H1 (cell line): ENCODE data around the gene CSRNP3. TPM values are rescaled to one million over a fixed set of nuclear protein-coding genes. Genes with fewer than 3 reads are reported as not detected.

Experiments
- CTCF ChIA-PET: fragments of 300-600 bp; sonication (Branson Sonifier 250); formaldehyde crosslinking; loops from one replicate; lab custom pipeline; 2021; ENCODE audit not compliant: partially characterized antibody; lab: Charles Lee
- POLR2A ChIA-PET: fragments of 300-600 bp; sonication (Branson Sonifier 250); formaldehyde crosslinking; loops from one replicate; lab custom pipeline; 2021; ENCODE audit warnings: inconsistent platforms; ENCODE audit not compliant: partially characterized antibody; lab: Charles Lee
- DNase-seq, 2 experiments: peaks; one replicate each; pipeline versions ENCODE4 v3.0.0 to v3.0.0-alpha.2; 2010 to 2022; ENCODE audit warnings: low spot score in 2 of 2, low read depth in 1 of 2, mixed read lengths in 1 of 2
- FAIRE-seq: peaks from 2 replicates; lab custom pipeline; 2011; peaks lifted over from hg19 to GRCh38; lab: Jason Lieb, UNC
- H2AFZ ChIP-seq: 2 replicates; pipeline ENCODE4 v1.8.1; 2012; ENCODE audit warnings: low read length, inconsistent platforms
- H2AK5ac ChIP-seq: 2 replicates; pipeline ENCODE4 v1.6.1; 2013; ENCODE audit warnings: low read depth, low read length
- H2BK120ac ChIP-seq: replicated peaks from 2 replicates; pipeline ENCODE3; 2013; ENCODE audit warnings: low read depth, low read length, inconsistent platforms
- H2BK12ac ChIP-seq: 2 replicates; pipeline ENCODE4 v1.6.1; 2013; ENCODE audit warnings: low read depth, low read length
- H2BK15ac ChIP-seq: 2 replicates; pipeline ENCODE4 v1.6.1; 2013; ENCODE audit warnings: low read length
- H2BK20ac ChIP-seq: 2 replicates; pipeline ENCODE4 v1.6.1; 2013; ENCODE audit warnings: low read length
- H2BK5ac ChIP-seq: 2 replicates; pipeline ENCODE4 v1.6.1; 2013; ENCODE audit warnings: low read depth, low read length
- H3K14ac ChIP-seq: 2 replicates; pipeline ENCODE4 v1.6.1; 2013; ENCODE audit warnings: inconsistent platforms; ENCODE audit not compliant: insufficient read length
- H3K18ac ChIP-seq: 2 replicates; pipeline ENCODE4 v1.6.1; 2013; ENCODE audit warnings: low read length; ENCODE audit errors: extremely low read depth
- H3K23ac ChIP-seq: 2 replicates; pipeline ENCODE4 v1.6.1; 2013; ENCODE audit warnings: inconsistent platforms; ENCODE audit not compliant: insufficient read length
- H3K23me2 ChIP-seq: 2 replicates; pipeline ENCODE4 v1.6.1; 2013; ENCODE audit warnings: low read depth, low read length
- H3K27ac ChIP-seq: 2 replicates; pipeline ENCODE4 v1.6.1; 2011; ENCODE audit warnings: low read depth, low read length, inconsistent platforms
- H3K27me3 ChIP-seq, 4 experiments: replicated peaks in 1 of 4; 1 replicate in 1 of 4; 2 replicates in 3 of 4; pipeline versions ENCODE4 v1.6.1 to v1.8.1; 2011 to 2013; ENCODE audit warnings: low read length in 3 of 4, mild to moderate bottlenecking in 3 of 4, inconsistent platforms in 2 of 4, mixed read lengths in 2 of 4, moderate library complexity in 1 of 4; ENCODE audit not compliant: control insufficient read depth in 3 of 4, insufficient read depth in 3 of 4; ENCODE audit errors: extremely low read depth in 1 of 4
- H3K36me3 ChIP-seq, 4 experiments: 2 replicates each; pipeline versions ENCODE4 v1.6.1 to v1.8.1; 2011 to 2013; ENCODE audit warnings: mild to moderate bottlenecking in 4 of 4, low read length in 3 of 4, moderate library complexity in 2 of 4, control low read depth in 1 of 4, inconsistent platforms in 1 of 4; ENCODE audit not compliant: insufficient read depth in 4 of 4, control insufficient read depth in 2 of 4
- H3K4ac ChIP-seq: replicated peaks from 2 replicates; pipeline ENCODE3; 2013; ENCODE audit warnings: low read length, low read depth, mixed read lengths, inconsistent platforms; ENCODE audit not compliant: insufficient read length
- H3K4me1 ChIP-seq, 4 experiments: replicated peaks in 1 of 4; 1 replicate in 1 of 4; 2 replicates in 3 of 4; pipeline versions ENCODE4 v1.6.1 to v1.8.1; 2011 to 2013; ENCODE audit warnings: low read length in 3 of 4, inconsistent platforms in 2 of 4, mixed read lengths in 1 of 4; ENCODE audit not compliant: insufficient read depth in 4 of 4, control insufficient read depth in 3 of 4
- H3K4me2 ChIP-seq, 2 experiments: 2 replicates each; pipeline versions ENCODE4 v1.6.1 to v1.8.1; 2011 to 2013; ENCODE audit warnings: low read depth in 2 of 2, low read length in 2 of 2, control low read depth in 1 of 2, inconsistent platforms in 1 of 2, mild to moderate bottlenecking in 1 of 2; ENCODE audit not compliant: insufficient read depth in 1 of 2
- H3K4me3 ChIP-seq, 4 experiments: fragments of 200-600, 300-600 bp in 1 of 4; sonication (generic), shearing (Covaris generic), sonication (Bioruptor Twin) in 1 of 4; 2 replicates each; pipeline versions ENCODE4 v1.5.1 to v1.8.1; 2011 to 2016; ENCODE audit warnings: low read length in 4 of 4, low read depth in 3 of 4, control low read depth in 2 of 4, inconsistent platforms in 2 of 4, mild to moderate bottlenecking in 2 of 4, mixed read lengths in 1 of 4, moderate library complexity in 1 of 4; ENCODE audit not compliant: insufficient read depth in 2 of 4; ENCODE audit errors: extremely low read depth in 1 of 4
- H3K56ac ChIP-seq: replicated peaks from 2 replicates; pipeline ENCODE3; 2013; ENCODE audit warnings: low read depth, mild to moderate bottlenecking, mixed read lengths, low read length, inconsistent platforms; ENCODE audit not compliant: insufficient read length
- H3K79me1 ChIP-seq: 2 replicates; pipeline ENCODE4 v1.6.1; 2013; ENCODE audit warnings: low read depth, low read length, control low read depth
- H3K79me2 ChIP-seq, 2 experiments: 2 replicates each; pipeline versions ENCODE4 v1.6.1 to v1.8.1; 2012 to 2013; ENCODE audit warnings: low read length in 2 of 2, mild to moderate bottlenecking in 2 of 2, inconsistent platforms in 1 of 2; ENCODE audit not compliant: insufficient read depth in 2 of 2, control insufficient read depth in 1 of 2
- H3K9ac ChIP-seq, 4 experiments: replicated peaks in 1 of 4; 1 replicate in 1 of 4; 2 replicates in 3 of 4; pipeline versions ENCODE4 v1.6.1 to v1.8.1; 2011 to 2013; ENCODE audit warnings: low read depth in 3 of 4, low read length in 3 of 4, control low read depth in 2 of 4, mild to moderate bottlenecking in 2 of 4, moderate library complexity in 2 of 4, inconsistent platforms in 1 of 4; ENCODE audit errors: extremely low read depth in 1 of 4
- H3K9me3 ChIP-seq, 2 experiments: 2 replicates each; pipeline versions ENCODE4 v1.6.1 to v1.8.1; 2012 to 2013; ENCODE audit warnings: mild to moderate bottlenecking in 2 of 2, moderate library complexity in 2 of 2, control low read depth in 1 of 2, inconsistent platforms in 1 of 2, low read depth in 1 of 2, low read length in 1 of 2, mixed read lengths in 1 of 2; ENCODE audit not compliant: insufficient read depth in 2 of 2
- H4K20me1 ChIP-seq, 2 experiments: replicated peaks in 1 of 2; 2 replicates each; pipeline versions ENCODE3 to v1.8.1; 2011 to 2013; ENCODE audit warnings: inconsistent platforms in 2 of 2, low read length in 2 of 2, mild to moderate bottlenecking in 1 of 2; ENCODE audit not compliant: insufficient read depth in 2 of 2, control insufficient read depth in 1 of 2
- H4K5ac ChIP-seq: 2 replicates; pipeline ENCODE4 v1.6.1; 2013; ENCODE audit warnings: low read length, low read depth, mixed read lengths, inconsistent platforms; ENCODE audit not compliant: insufficient read length
- H4K8ac ChIP-seq: 2 replicates; pipeline ENCODE4 v1.8.0; 2013; ENCODE audit warnings: mild to moderate bottlenecking, moderate library complexity, low read length, inconsistent platforms; ENCODE audit not compliant: insufficient read depth; ENCODE audit errors: extremely low read depth
- H4K91ac ChIP-seq: replicated peaks from 2 replicates; pipeline ENCODE3; 2013; ENCODE audit warnings: low read length, mixed read lengths, inconsistent platforms; ENCODE audit not compliant: insufficient read length
- CBX8 ChIP-seq: fragments of 300-800, 300-1000 bp; sonication (generic); IDR thresholded peaks from 2 replicates; pipeline ENCODE4 v1.7.1; 2016; ENCODE audit warnings: low read depth, low read length, borderline replicate concordance
- CHD2 ChIP-seq: IDR thresholded peaks from 2 replicates; pipeline ENCODE4 v1.6.1; 2012; ENCODE audit warnings: low read length, improper control_type of control experiment
- CTBP2 ChIP-seq: IDR thresholded peaks from 2 replicates; pipeline ENCODE4 v1.7.0; 2011; ENCODE audit warnings: borderline replicate concordance, mild to moderate bottlenecking, moderate library complexity, mixed read lengths, low read length; ENCODE audit not compliant: insufficient read depth, insufficient read length
- EP300 ChIP-seq, 2 experiments: IDR thresholded peaks; 1 replicate in 1 of 2; 2 replicates in 1 of 2; pipeline ENCODE4 v1.6.1; 2011 to 2012; ENCODE audit warnings: low read depth in 2 of 2, low read length in 2 of 2, mild to moderate bottlenecking in 2 of 2, borderline replicate concordance in 1 of 2, inconsistent platforms in 1 of 2, moderate library complexity in 1 of 2
- HDAC6 ChIP-seq: IDR thresholded peaks from one replicate; pipeline ENCODE4 v1.7.1; 2012; ENCODE audit warnings: low read depth, mild to moderate bottlenecking, inconsistent platforms, low read length, moderate library complexity
- MAX ChIP-seq: IDR thresholded peaks from 2 replicates; pipeline ENCODE4 v1.6.1; 2012; ENCODE audit warnings: inconsistent platforms
- TAF1 ChIP-seq: IDR thresholded peaks from 2 replicates; pipeline ENCODE4 v1.6.1; 2011; ENCODE audit warnings: mild to moderate bottlenecking, low read depth, low read length
- TBP ChIP-seq: IDR thresholded peaks from 2 replicates; pipeline ENCODE4 v1.6.1; 2011; ENCODE audit warnings: low read depth, low read length, improper control_type of control experiment
- TEAD4 ChIP-seq: IDR thresholded peaks from 2 replicates; pipeline ENCODE4 v1.6.1; 2012; ENCODE audit warnings: low read depth, low read length, inconsistent platforms, mixed read lengths
- USF2 ChIP-seq: IDR thresholded peaks from 2 replicates; pipeline ENCODE4 v1.6.1; 2011; ENCODE audit warnings: low read length, improper control_type of control experiment
- WGBS, 2 experiments: shearing (Covaris generic) in 1 of 2; methylation state at CpG; one replicate each; pipeline versions ENCODE4 v1.1.6 to v1.1.7; 2013 to 2015; ENCODE audit warnings: low lambda C conversion rate in 2 of 2, mixed read lengths in 2 of 2, inconsistent platforms in 1 of 2, low coverage in 1 of 2, missing lambda C conversion rate in 1 of 2; ENCODE audit not compliant: insufficient replicate concordance in 2 of 2, insufficient coverage in 1 of 2, insufficient read length in 1 of 2; ENCODE audit errors: extremely low coverage in 1 of 2, missing lambda C conversion rate in 1 of 2; 5-methylcytosine and 5-hydroxymethylcytosine counted together
- polyA plus RNA-seq, 7 experiments: library from polyadenylated mRNA; depleted of rRNA in 3 of 7; stranded (reverse) in 5 of 7; unstranded in 2 of 7; fragments of >200 nt in 5 of 7; fragments of 200-250 nt in 2 of 7; gene quantifications; 1 replicate in 5 of 7; 2 replicates in 1 of 7; 4 replicates in 1 of 7; pipeline versions ENCODE4 v1.2.1 to v1.2.3, GENCODE V29; 2011 to 2013; ENCODE audit warnings: missing spikeins in 2 of 7, mixed read lengths in 2 of 7
- total RNA-seq: library from RNA; stranded (reverse); fragmentation: NEBNext Ultra II Directional; extraction: Animal tissue kit (Norgen Biotek cat#: 25700); gene quantifications from 2 replicates; pipeline ENCODE4 v1.2.1, GENCODE V29; 2021

Gene CSRNP3
- total and polyA plus RNA-seq, 2 of the 8 experiments (the other 6 are each of a cell fraction or from before 2014, with no cell fraction given), result 1.3 to 6.5 TPM

GRCh38 chr2:165718610-165719210 lies 249.2 kb downstream of the CSRNP3 start:
- Histone ChIP-seq H4K5ac (no peak overlapping the region), H3K4me2 (no peak overlapping the region), H3K23ac (no peak overlapping the region), H3K79me2 (no peaks in the 10 kb centered on the region), H3K27ac (no peak overlapping the region), H3K79me1 (no peaks in the 10 kb centered on the region), H3K23me2 (no peaks in the 10 kb centered on the region), H2BK20ac (no peak overlapping the region), H3K36me3 (no peaks in the 10 kb centered on the region), H4K20me1 (no peaks in the 10 kb centered on the region), H2BK12ac (no peak overlapping the region), H2BK15ac (no peak overlapping the region), H3K9ac (no peak overlapping the region), H4K8ac (no peak overlapping the region), H2AFZ (no peak overlapping the region), H3K56ac (no peak overlapping the region), H2BK120ac (no peak overlapping the region), H3K9me3 (no peaks in the 10 kb centered on the region), H3K27me3 (no peaks in the 10 kb centered on the region), H3K4ac (no peak overlapping the region), H2AK5ac (no peak overlapping the region), H3K18ac (no peak overlapping the region), H3K14ac (no peak overlapping the region), H3K4me3 (no peak overlapping the region), H3K4me1 (no peaks in the 10 kb centered on the region), H4K91ac (no peak overlapping the region), H2BK5ac (no peak overlapping the region)
- CTCF ChIA-PET, result interaction anchor here (0.6 to 1.3 kb wide), 7 partner anchors 9 to 634 kb away, joined by 3 to 4 read pairs (median 3); no protein-coding TSS in a partner anchor
- 88% methylated on average over 1 of the region's 1 CpG; no CpG with 5 or more reads in 1 of the 2 experiments for WGBS, 2 experiments
- TF ChIP-seq CTBP2, result no peak
- TF ChIP-seq MAX, result no peak
- TF ChIP-seq CHD2, result no peak
- no peak for TF ChIP-seq TBP
- no peak for TF ChIP-seq TEAD4
- no peak for TF ChIP-seq USF2
- no peak for TF ChIP-seq EP300 (IDR thresholded peaks at IDR 0.05; ENCODE audit: borderline replicate concordance in 1 of 2, low read depth in 2 of 2, low read length in 2 of 2)
- no peak for TF ChIP-seq TAF1
- TF ChIP-seq HDAC6, result no peak
- TF ChIP-seq CBX8, result no peak
- POLR2A ChIA-PET, result interaction anchor here (0.7 kb wide), 1 partner anchor 87 kb away, joined by 3 read pairs; no protein-coding TSS in a partner anchor
- no peak for FAIRE-seq
- DNase-seq, result no peak
